SU-DHL-6 (cell line): Measurements from ENCODE around the gene DOCK9.

Experiments used
- EZH2phosphoT487 ChIP-seq: fragments of 200-600 bp; sonication (generic), shearing (Covaris generic); conservative IDR thresholded peaks from 2 replicates; pipeline ENCODE4 v1.6.1; 2018; ENCODE audit warnings: mild to moderate bottlenecking, antibody characterized with exemption, low read length, moderate library complexity, mixed read lengths
- TF ChIP-seq, protein P1 (sequence below): fragments of 200-600 bp; sonication (generic); IDR thresholded peaks from one replicate; pipeline ENCODE4 v1.5.1; 2017; ENCODE audit warnings: antibody characterized with exemption, mild to moderate bottlenecking, low read length, moderate library complexity; ENCODE audit not compliant: insufficient read depth, poor library complexity, severe bottlenecking

GRCh38 chr13:98785405-98785804 lies 192.5 kb downstream of the DOCK9 start:
- TF ChIP-seq, protein P1, sequence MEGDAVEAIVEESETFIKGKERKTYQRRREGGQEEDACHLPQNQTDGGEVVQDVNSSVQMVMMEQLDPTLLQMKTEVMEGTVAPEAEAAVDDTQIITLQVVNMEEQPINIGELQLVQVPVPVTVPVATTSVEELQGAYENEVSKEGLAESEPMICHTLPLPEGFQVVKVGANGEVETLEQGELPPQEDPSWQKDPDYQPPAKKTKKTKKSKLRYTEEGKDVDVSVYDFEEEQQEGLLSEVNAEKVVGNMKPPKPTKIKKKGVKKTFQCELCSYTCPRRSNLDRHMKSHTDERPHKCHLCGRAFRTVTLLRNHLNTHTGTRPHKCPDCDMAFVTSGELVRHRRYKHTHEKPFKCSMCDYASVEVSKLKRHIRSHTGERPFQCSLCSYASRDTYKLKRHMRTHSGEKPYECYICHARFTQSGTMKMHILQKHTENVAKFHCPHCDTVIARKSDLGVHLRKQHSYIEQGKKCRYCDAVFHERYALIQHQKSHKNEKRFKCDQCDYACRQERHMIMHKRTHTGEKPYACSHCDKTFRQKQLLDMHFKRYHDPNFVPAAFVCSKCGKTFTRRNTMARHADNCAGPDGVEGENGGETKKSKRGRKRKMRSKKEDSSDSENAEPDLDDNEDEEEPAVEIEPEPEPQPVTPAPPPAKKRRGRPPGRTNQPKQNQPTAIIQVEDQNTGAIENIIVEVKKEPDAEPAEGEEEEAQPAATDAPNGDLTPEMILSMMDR: no peak
- no peak for TF ChIP-seq EZH2phosphoT487
